Measurements from ENCODE around the gene CUL1. TPM values are rescaled to one million over a fixed set of nuclear protein-coding genes. Genes with fewer than 3 reads are reported as not detected.

The CUL1 gene
- total RNA-seq, 1 experiment from 2014 or later = 72.3 TPM

GRCh38 chr7:148807436-148807835 is 108.7 kb downstream of the CUL1 start:
- no peak overlapping the region for H2AFZ ChIP-seq (ENCODE audit: low read length)
- H3K14ac ChIP-seq (ENCODE audit: insufficient read depth, low read length) = no peak overlapping the region
- no peaks in the 10 kb centered on the region for H3K27me3 ChIP-seq (ENCODE audit: insufficient read depth, low read length)
- Mint-ChIP-seq H3K4me1 (peaks cover 5 to 12% of the 10 kb centered on the region in 2 experiments), H3K27me3 (ENCODE audit: low read depth) (no peaks in the 10 kb centered on the region), H3K9me3 (no peaks in the 10 kb centered on the region), H3K27ac (peak overlapping the region in 1 of 3 experiments; percentile 61; a peak in 1 of 7 replicates), H3K4me3 (no peak overlapping the region), H3K36me3 (ENCODE audit: insufficient read depth in 1 of 3, low read depth in 3 of 3) (peaks cover 27 to 69% (median 53%) of the 10 kb centered on the region in 3 experiments)
- no peak overlapping the region for H2BK5ac ChIP-seq (ENCODE audit: insufficient read length, low read length)
- no peak overlapping the region for H2AK5ac ChIP-seq (ENCODE audit: insufficient read length, low read length)
- H3T11ph ChIP-seq (ENCODE audit: low read length) = no peak overlapping the region
- no peak overlapping the region for H3K18ac ChIP-seq (ENCODE audit: insufficient read length, low read depth, low read length)
- no peaks in the 10 kb centered on the region for H3K4me1 ChIP-seq (ENCODE audit: insufficient read depth, low read length)
- H2BK120ac ChIP-seq (ENCODE audit: low read depth, low read length, poor library complexity, severe bottlenecking) = no peak overlapping the region
- no peaks in the 10 kb centered on the region for H3K79me2 ChIP-seq (ENCODE audit: insufficient read depth, low read length)
- no peak overlapping the region for H4K91ac ChIP-seq (ENCODE audit: insufficient read length, low read depth, low read length)
- no peak overlapping the region for H3K56ac ChIP-seq (ENCODE audit: insufficient read length, low read depth, low read length)
- TF ChIP-seq CTCF (conservative IDR thresholded peaks at IDR 0.05) = no peak
- no peak overlapping the region for H2BK12ac ChIP-seq (ENCODE audit: insufficient read length, low read depth, low read length)
- no CpG with 5 or more reads among the region's 4 CpGs for WGBS (ENCODE audit: extremely low coverage, insufficient read length, low lambda C conversion rate)
- H4K8ac ChIP-seq (replicated peaks; ENCODE audit: insufficient read length, low read depth, low read length) = no peak overlapping the region
- no peak overlapping the region for H4K5ac ChIP-seq (ENCODE audit: insufficient read length, low read depth, low read length)
- H3K9ac ChIP-seq (ENCODE audit: extremely low read depth, insufficient read length, low read length) = no peak overlapping the region
- no peaks in the 10 kb centered on the region for H3K23me2 ChIP-seq (ENCODE audit: insufficient read length, low read depth, low read length, poor library complexity, severe bottlenecking)
- H2BK15ac ChIP-seq (ENCODE audit: low read depth, low read length) = no peak overlapping the region
- no peaks in the 10 kb centered on the region for H3K79me1 ChIP-seq (ENCODE audit: insufficient read depth, low read depth, low read length, poor library complexity, severe bottlenecking)
- no peak for DNase-seq
- H3K23ac ChIP-seq (ENCODE audit: insufficient read length, low read depth, low read length) = no peak overlapping the region
- no peak overlapping the region for H3K4me2 ChIP-seq (ENCODE audit: insufficient read depth, insufficient read length, low read length)
- H3K4ac ChIP-seq (ENCODE audit: low read depth, low read length) = no peak overlapping the region
- H4K20me1 ChIP-seq (ENCODE audit: control insufficient read depth, insufficient read depth, insufficient read length) = no peaks in the 10 kb centered on the region
- H3K27ac ChIP-seq (ENCODE audit: insufficient read length, low read depth, low read length) = no peak overlapping the region
- H3K9me3 ChIP-seq (ENCODE audit: control insufficient read depth, low read depth, low read length) = no peaks in the 10 kb centered on the region
- no peak overlapping the region for H2BK20ac ChIP-seq (ENCODE audit: low read depth, low read length, poor library complexity, severe bottlenecking)
